Measurements from ENCODE around the gene AQP3. TPM values are rescaled to one million over a fixed set of nuclear protein-coding genes. Genes with fewer than 3 reads are reported as not detected.

The AQP3 gene
- total RNA-seq, 2 experiments from 2014 or later: 16.0 to 30.6 TPM

GRCh38 chr9:33460854-33461253 is 13.5 kb upstream of the AQP3 start:
- no peaks in the 10 kb centered on the region for H3K79me2 ChIP-seq (ENCODE audit: insufficient read depth, low read depth, low read length)
- peaks cover 60% of the 10 kb centered on the region for H3K36me3 ChIP-seq (ENCODE audit: insufficient read depth, low read length)
- no peak overlapping the region for H2AFZ ChIP-seq (ENCODE audit: low read length)
- peaks cover 16% of the 10 kb centered on the region for H3K4me1 ChIP-seq (ENCODE audit: insufficient read depth, low read length, poor library complexity, severe bottlenecking)
- POLR2A ChIA-PET: interaction anchor here (0.5 to 4.5 kb wide), 2 partner anchors 12 to 14 kb away, joined by 3 to 28 read pairs; partner anchors contain the start of genes AQP3 and NOL6
- H3K9me3 ChIP-seq (ENCODE audit: low read length): no peaks in the 10 kb centered on the region
- H3K4me2 ChIP-seq (ENCODE audit: low read length): no peak overlapping the region
- H3K9me2 ChIP-seq (ENCODE audit: insufficient read depth, low read length): no peaks in the 10 kb centered on the region
- TF ChIP-seq CTCF (conservative IDR thresholded peaks at IDR 0.05; ENCODE audit: low read length) (no peak), EZH2phosphoT487 (IDR thresholded peaks at IDR 0.05; ENCODE audit: borderline replicate concordance, low read depth, low read length) (no peak)
- no peak overlapping the region for H3K27ac ChIP-seq (ENCODE audit: low read depth, low read length, poor library complexity, severe bottlenecking)
- no peak overlapping the region for H3K4me3 ChIP-seq (ENCODE audit: low read depth, low read length, poor library complexity, severe bottlenecking)
- CTCF ChIA-PET (ENCODE audit: unreplicated experiment): interaction anchor here (1.2 kb wide), 1 partner anchor 8 kb away, joined by 4 read pairs; no protein-coding TSS in a partner anchor
- no peaks in the 10 kb centered on the region for H4K20me1 ChIP-seq (ENCODE audit: insufficient read depth, low read length)
- no peak for DNase-seq (ENCODE audit: low spot score)
- intact Hi-C loops (cut with micrococcal nuclease; ENCODE audit: unreplicated experiment): no loop called here
- no TSS peak for BruUV-seq (replicated peaks)

GRCh38 chr9:33459115-33459514 is 11.7 kb upstream of the AQP3 start:
- BruUV-seq (replicated peaks): no TSS peak
- peak; percentile 31 for DNase-seq (ENCODE audit: low spot score)
- Histone ChIP-seq H3K27ac (ENCODE audit: low read depth, low read length, poor library complexity, severe bottlenecking) (peak overlapping the region; percentile 53), H3K9me3 (ENCODE audit: low read length) (no peaks in the 10 kb centered on the region), H3K36me3 (ENCODE audit: insufficient read depth, low read length) (peaks cover 43% of the 10 kb centered on the region), H4K20me1 (ENCODE audit: insufficient read depth, low read length) (no peaks in the 10 kb centered on the region), H3K4me1 (ENCODE audit: insufficient read depth, low read length, poor library complexity, severe bottlenecking) (peaks cover 24% of the 10 kb centered on the region), H3K4me2 (ENCODE audit: low read length) (peak overlapping the region; percentile 48), H3K9me2 (ENCODE audit: insufficient read depth, low read length) (no peaks in the 10 kb centered on the region), H3K4me3 (ENCODE audit: low read depth, low read length, poor library complexity, severe bottlenecking) (no peak overlapping the region), H2AFZ (ENCODE audit: low read length) (no peak overlapping the region), H3K79me2 (ENCODE audit: insufficient read depth, low read depth, low read length) (no peaks in the 10 kb centered on the region)
- intact Hi-C loops (cut with micrococcal nuclease; ENCODE audit: unreplicated experiment): no loop called here
- POLR2A ChIA-PET: interaction anchor here (0.6 to 4.5 kb wide), 5 partner anchors 10 to 1099 kb away, joined by 3 to 28 read pairs (median 5); partner anchors contain the start of genes AQP3 and NOL6
- CTCF ChIA-PET (ENCODE audit: unreplicated experiment): interaction anchor here (1.0 to 1.4 kb wide), 2 partner anchors 13 to 56 kb away, joined by 3 read pairs; no protein-coding TSS in a partner anchor
- TF ChIP-seq CTCF (conservative IDR thresholded peaks at IDR 0.05; ENCODE audit: low read length) (no peak), EZH2phosphoT487 (IDR thresholded peaks at IDR 0.05; ENCODE audit: borderline replicate concordance, low read depth, low read length) (no peak)

- Histone ChIP-seq H3K36me3 (ENCODE audit: insufficient read depth, low read length) (peaks cover 36% of the 10 kb centered on the region), H3K9me3 (ENCODE audit: low read length) (no peaks in the 10 kb centered on the region), H2AFZ (ENCODE audit: low read length) (no peak overlapping the region), H4K20me1 (ENCODE audit: insufficient read depth, low read length) (no peaks in the 10 kb centered on the region), H3K4me2 (ENCODE audit: low read length) (peak overlapping the region; percentile 48), H3K79me2 (ENCODE audit: insufficient read depth, low read depth, low read length) (no peaks in the 10 kb centered on the region), H3K4me1 (ENCODE audit: insufficient read depth, low read length, poor library complexity, severe bottlenecking) (peaks cover 31% of the 10 kb centered on the region), H3K27ac (ENCODE audit: low read depth, low read length, poor library complexity, severe bottlenecking) (peak overlapping the region; percentile 53), H3K4me3 (ENCODE audit: low read depth, low read length, poor library complexity, severe bottlenecking) (no peak overlapping the region), H3K9me2 (ENCODE audit: insufficient read depth, low read length) (no peaks in the 10 kb centered on the region)
- no peak for TF ChIP-seq EZH2phosphoT487 (IDR thresholded peaks at IDR 0.05; ENCODE audit: borderline replicate concordance, low read depth, low read length)
- TF ChIP-seq CTCF (conservative IDR thresholded peaks at IDR 0.05; ENCODE audit: low read length): no peak
- intact Hi-C loops (cut with micrococcal nuclease; ENCODE audit: unreplicated experiment): no loop called here
- CTCF ChIA-PET (ENCODE audit: unreplicated experiment): interaction anchor here (1.0 kb wide), 1 partner anchor 55 kb away, joined by 3 read pairs; no protein-coding TSS in a partner anchor
- peak; percentile 52 for DNase-seq (ENCODE audit: low spot score)
- BruUV-seq (replicated peaks): no TSS peak
- POLR2A ChIA-PET: interaction anchor here (1.2 to 4.5 kb wide), 3 partner anchors 11 to 26 kb away, joined by 5 to 28 read pairs (median 6); partner anchors contain the start of genes AQP3 and NOL6
These were observed 11.1 kb upstream of the AQP3 start for GRCh38 chr9:33458444-33458843.

All from OCI-LY7 (cell line).